Measurements from ENCODE around the gene SPSB1.

The SPSB1 gene

DNA sequence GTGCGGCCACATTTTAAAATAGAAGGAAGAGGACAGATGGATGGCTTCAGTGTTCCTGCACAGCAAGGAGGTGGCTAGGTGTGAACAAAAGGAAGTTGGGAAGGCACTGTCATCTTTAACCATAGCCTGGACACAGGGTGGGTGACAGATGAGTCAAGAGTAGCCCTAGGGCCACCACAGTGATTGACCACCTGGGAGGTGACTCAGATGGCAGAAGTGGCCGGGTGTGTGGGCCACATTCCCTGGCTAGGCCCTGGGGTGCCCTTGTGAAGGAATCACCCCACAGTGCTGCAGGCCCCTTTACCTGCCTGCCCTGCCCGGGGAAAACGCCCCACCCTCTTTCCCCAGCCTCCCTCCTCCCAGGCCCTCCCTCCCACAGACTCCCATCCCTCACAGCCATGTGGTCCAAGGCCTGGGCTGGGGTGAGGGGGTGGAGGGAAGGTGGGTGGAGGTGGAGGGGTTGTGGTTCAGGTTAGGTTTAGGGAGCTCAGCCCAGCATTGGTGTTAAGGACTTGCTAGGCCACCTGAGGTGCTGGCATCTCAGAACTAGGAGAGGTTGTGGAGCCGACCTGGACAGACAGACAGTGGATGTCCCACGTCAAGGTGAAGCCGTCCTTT lies 59.1 kb downstream of the SPSB1 start:
- Histone ChIP-seq H3K27ac (replicated peaks) (no peak overlapping the region), H3K4me3 (replicated peaks; ENCODE audit: insufficient read depth, low read length) (no peak overlapping the region), H3K27me3 (ENCODE audit: insufficient read depth, poor library complexity, severe bottlenecking) (peaks cover 12% of the 10 kb centered on the region)
- TF ChIP-seq GABPA (IDR thresholded peaks at IDR 0.05; ENCODE audit: low read depth) (no peak), SPI1 (IDR thresholded peaks at IDR 0.05; ENCODE audit: borderline replicate concordance, low read depth) (no peak), POLR2AphosphoS5 (IDR thresholded peaks at IDR 0.05; ENCODE audit: low read depth) (no peak)
- TF ChIP-seq, protein P1, sequence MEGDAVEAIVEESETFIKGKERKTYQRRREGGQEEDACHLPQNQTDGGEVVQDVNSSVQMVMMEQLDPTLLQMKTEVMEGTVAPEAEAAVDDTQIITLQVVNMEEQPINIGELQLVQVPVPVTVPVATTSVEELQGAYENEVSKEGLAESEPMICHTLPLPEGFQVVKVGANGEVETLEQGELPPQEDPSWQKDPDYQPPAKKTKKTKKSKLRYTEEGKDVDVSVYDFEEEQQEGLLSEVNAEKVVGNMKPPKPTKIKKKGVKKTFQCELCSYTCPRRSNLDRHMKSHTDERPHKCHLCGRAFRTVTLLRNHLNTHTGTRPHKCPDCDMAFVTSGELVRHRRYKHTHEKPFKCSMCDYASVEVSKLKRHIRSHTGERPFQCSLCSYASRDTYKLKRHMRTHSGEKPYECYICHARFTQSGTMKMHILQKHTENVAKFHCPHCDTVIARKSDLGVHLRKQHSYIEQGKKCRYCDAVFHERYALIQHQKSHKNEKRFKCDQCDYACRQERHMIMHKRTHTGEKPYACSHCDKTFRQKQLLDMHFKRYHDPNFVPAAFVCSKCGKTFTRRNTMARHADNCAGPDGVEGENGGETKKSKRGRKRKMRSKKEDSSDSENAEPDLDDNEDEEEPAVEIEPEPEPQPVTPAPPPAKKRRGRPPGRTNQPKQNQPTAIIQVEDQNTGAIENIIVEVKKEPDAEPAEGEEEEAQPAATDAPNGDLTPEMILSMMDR (IDR thresholded peaks at IDR 0.05; ENCODE audit: insufficient read depth, low read length), result no peak
- TF ChIP-seq, protein P2, sequence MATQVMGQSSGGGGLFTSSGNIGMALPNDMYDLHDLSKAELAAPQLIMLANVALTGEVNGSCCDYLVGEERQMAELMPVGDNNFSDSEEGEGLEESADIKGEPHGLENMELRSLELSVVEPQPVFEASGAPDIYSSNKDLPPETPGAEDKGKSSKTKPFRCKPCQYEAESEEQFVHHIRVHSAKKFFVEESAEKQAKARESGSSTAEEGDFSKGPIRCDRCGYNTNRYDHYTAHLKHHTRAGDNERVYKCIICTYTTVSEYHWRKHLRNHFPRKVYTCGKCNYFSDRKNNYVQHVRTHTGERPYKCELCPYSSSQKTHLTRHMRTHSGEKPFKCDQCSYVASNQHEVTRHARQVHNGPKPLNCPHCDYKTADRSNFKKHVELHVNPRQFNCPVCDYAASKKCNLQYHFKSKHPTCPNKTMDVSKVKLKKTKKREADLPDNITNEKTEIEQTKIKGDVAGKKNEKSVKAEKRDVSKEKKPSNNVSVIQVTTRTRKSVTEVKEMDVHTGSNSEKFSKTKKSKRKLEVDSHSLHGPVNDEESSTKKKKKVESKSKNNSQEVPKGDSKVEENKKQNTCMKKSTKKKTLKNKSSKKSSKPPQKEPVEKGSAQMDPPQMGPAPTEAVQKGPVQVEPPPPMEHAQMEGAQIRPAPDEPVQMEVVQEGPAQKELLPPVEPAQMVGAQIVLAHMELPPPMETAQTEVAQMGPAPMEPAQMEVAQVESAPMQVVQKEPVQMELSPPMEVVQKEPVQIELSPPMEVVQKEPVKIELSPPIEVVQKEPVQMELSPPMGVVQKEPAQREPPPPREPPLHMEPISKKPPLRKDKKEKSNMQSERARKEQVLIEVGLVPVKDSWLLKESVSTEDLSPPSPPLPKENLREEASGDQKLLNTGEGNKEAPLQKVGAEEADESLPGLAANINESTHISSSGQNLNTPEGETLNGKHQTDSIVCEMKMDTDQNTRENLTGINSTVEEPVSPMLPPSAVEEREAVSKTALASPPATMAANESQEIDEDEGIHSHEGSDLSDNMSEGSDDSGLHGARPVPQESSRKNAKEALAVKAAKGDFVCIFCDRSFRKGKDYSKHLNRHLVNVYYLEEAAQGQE (IDR thresholded peaks at IDR 0.05; ENCODE audit: insufficient replicate concordance, low read depth), result no peak
- DNase-seq (ENCODE audit: low read depth in 1 of 2, low spot score in 1 of 2), result no peak

DNA sequence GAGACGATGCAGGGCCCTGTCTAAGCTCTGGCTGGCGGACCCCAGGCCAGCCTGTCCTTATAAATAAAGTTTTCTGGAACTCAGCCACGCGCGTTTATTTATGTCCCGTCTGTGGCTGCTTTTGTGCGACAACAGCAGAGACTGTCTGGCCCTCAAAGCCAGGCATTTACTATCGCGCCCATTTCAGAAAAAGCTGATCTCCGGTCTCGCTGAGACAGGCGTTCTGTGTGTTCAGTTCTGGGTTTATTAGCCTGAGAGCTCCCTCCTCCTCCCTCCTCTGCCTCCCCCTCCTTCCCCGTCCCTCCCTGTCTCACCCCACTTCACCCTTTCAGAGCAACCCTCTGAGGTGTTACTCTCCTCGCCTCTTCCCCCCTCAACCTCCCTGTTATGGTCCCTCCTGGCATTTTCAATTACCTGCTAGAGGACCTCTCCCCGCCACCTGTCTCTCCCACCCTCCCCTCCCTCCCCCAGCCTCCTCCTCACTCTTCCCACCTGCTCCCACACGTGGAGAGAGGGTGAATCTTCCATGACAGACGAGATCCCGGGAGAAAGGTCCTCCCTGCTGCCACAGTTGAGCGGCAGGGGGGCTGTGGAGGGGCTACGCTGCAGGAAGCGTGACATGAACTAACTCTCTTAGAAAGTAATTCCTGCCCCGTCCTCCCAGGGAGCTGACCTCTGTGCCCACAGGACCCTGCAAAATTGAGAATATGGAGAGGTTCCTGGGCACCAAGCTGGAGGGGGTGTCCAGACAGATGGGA lies 59.9 kb downstream of the SPSB1 start:
- peaks cover 4% of the 10 kb centered on the region for H3K27me3 ChIP-seq (ENCODE audit: insufficient read depth, poor library complexity, severe bottlenecking)
- H3K27ac ChIP-seq (replicated peaks), result no peak overlapping the region
- no peak for DNase-seq (ENCODE audit: low read depth in 1 of 2, low spot score in 1 of 2)
- no peak overlapping the region for H3K4me3 ChIP-seq (replicated peaks; ENCODE audit: insufficient read depth, low read length)
- TF ChIP-seq, protein P1 (IDR thresholded peaks at IDR 0.05; ENCODE audit: insufficient read depth, low read length), result no peak
- TF ChIP-seq SPI1 (IDR thresholded peaks at IDR 0.05; ENCODE audit: borderline replicate concordance, low read depth), result no peak
- TF ChIP-seq GABPA (IDR thresholded peaks at IDR 0.05; ENCODE audit: low read depth), result no peak
- TF ChIP-seq POLR2AphosphoS5 (IDR thresholded peaks at IDR 0.05; ENCODE audit: low read depth), result no peak
- TF ChIP-seq, protein P2 (IDR thresholded peaks at IDR 0.05; ENCODE audit: insufficient replicate concordance, low read depth), result no peak

DNA sequence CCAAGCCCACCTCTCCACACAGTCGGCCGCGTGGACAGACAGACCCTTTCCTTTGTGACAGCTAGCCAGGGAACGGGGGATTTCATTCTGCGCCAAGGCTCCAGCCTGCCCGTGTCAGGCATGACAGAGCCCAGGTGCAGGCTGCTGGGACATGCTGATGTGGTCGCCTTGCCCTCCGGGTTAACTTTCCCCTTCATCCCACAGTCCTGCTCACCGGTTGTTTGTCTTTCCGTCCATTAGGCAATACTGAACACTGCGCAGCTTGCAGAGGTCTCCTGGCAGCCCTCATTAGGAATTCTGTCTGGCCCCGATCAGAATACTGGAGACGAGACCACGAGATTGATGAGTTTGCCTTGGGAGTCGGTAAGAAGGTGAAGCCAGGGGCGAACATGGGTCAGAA lies 62.8 kb downstream of the SPSB1 start:
- Histone ChIP-seq H3K4me3 (replicated peaks; ENCODE audit: insufficient read depth, low read length) (no peak overlapping the region), H3K27ac (replicated peaks) (no peak overlapping the region), H3K27me3 (ENCODE audit: insufficient read depth, poor library complexity, severe bottlenecking) (peaks cover 2% of the 10 kb centered on the region)
- DNase-seq (ENCODE audit: low read depth in 1 of 2, low spot score in 1 of 2), result no peak
- TF ChIP-seq, protein P2 (IDR thresholded peaks at IDR 0.05; ENCODE audit: insufficient replicate concordance, low read depth), result no peak

Measured in HL-60 (cell line).